Measurements from ENCODE around the gene KRT35. TPM values are rescaled to one million over a fixed set of nuclear protein-coding genes. Genes with fewer than 3 reads are reported as not detected.

Gene KRT35
- total and polyA plus RNA-seq, 4 donors = not detected

- no peak overlapping the region for H3K27ac ChIP-seq (ENCODE audit: low read depth in 1 of 2, low read length in 2 of 2)
- no peaks in the 10 kb centered on the region for H3K9me3 ChIP-seq (ENCODE audit: control insufficient read depth in 4 of 4, low read length in 3 of 4)
- no peaks in the 10 kb centered on the region for H3K4me1 ChIP-seq (ENCODE audit: control insufficient read depth in 4 of 4, insufficient read depth in 4 of 4, low read length in 3 of 4)
- no peaks in the 10 kb centered on the region for H3K27me3 ChIP-seq (ENCODE audit: control insufficient read depth in 4 of 4, insufficient read depth in 4 of 4, low read length in 3 of 4)
- WGBS = 84% methylated on average over 15 of the region's 15 CpGs
- H3K36me3 ChIP-seq (ENCODE audit: control insufficient read depth in 4 of 4, insufficient read depth in 3 of 4, low read depth in 1 of 4, low read length in 3 of 4) = no peaks in the 10 kb centered on the region
- no peak overlapping the region for H3K9ac ChIP-seq (ENCODE audit: low read depth in 1 of 2, low read length in 2 of 2)
- TF ChIP-seq JUND (IDR thresholded peaks at IDR 0.05) (no peak), GABPA (IDR thresholded peaks at IDR 0.05 in 1 of 2, conservative IDR thresholded peaks at IDR 0.05 in 1 of 2) (no peak), CTCF (IDR thresholded peaks at IDR 0.05; ENCODE audit: low read depth, low read length, missing input control) (no peak), MAX (IDR thresholded peaks at IDR 0.05) (no peak), YY1 (IDR thresholded peaks at IDR 0.05) (no peak), EGR1 (IDR thresholded peaks at IDR 0.05; ENCODE audit: low read depth in 2 of 2) (no peak), RXRA (IDR thresholded peaks at IDR 0.05) (no peak), TAF1 (conservative IDR thresholded peaks at IDR 0.05) (no peak), HNF4G (IDR thresholded peaks at IDR 0.05) (no peak), RAD21 (IDR thresholded peaks at IDR 0.05) (no peak), FOXA2 (IDR thresholded peaks at IDR 0.05) (no peak)
- H3K4me3 ChIP-seq (ENCODE audit: low read depth in 1 of 3, low read length in 3 of 3) = no peak overlapping the region
- DNase-seq (ENCODE audit: low spot score) = no peak
Observed at GRCh38 chr17:41462705-41463104, 18.2 kb downstream of the KRT35 start.

GRCh38 chr17:41457676-41458075 is 23.3 kb downstream of the KRT35 start:
- no peak for TF ChIP-seq REST (IDR thresholded peaks at IDR 0.05)
- TF ChIP-seq EGR1 (IDR thresholded peaks at IDR 0.05; ENCODE audit: low read depth in 2 of 2) = no peak
- no peak for TF ChIP-seq RXRA (IDR thresholded peaks at IDR 0.05)
- no peak for TF ChIP-seq FOXA1 (IDR thresholded peaks at IDR 0.05)
- no peak for TF ChIP-seq HNF4G (IDR thresholded peaks at IDR 0.05)
- TF ChIP-seq JUND (IDR thresholded peaks at IDR 0.05) = no peak
- no peak for TF ChIP-seq ATF3 (IDR thresholded peaks at IDR 0.05)
- TF ChIP-seq TAF1 (conservative IDR thresholded peaks at IDR 0.05) = no peak
- no peak for TF ChIP-seq CTCF (IDR thresholded peaks at IDR 0.05; ENCODE audit: low read depth, low read length, missing input control)
- TF ChIP-seq NR2F2 (IDR thresholded peaks at IDR 0.05) = no peak
- TF ChIP-seq HNF4A (conservative IDR thresholded peaks at IDR 0.05) = no peak
- TF ChIP-seq RAD21 (IDR thresholded peaks at IDR 0.05) = no peak
- TF ChIP-seq MAX (IDR thresholded peaks at IDR 0.05) = no peak
- no peak for TF ChIP-seq SP1 (IDR thresholded peaks at IDR 0.05)
- TF ChIP-seq YY1 (IDR thresholded peaks at IDR 0.05) = no peak
- no peak for TF ChIP-seq ZBTB33 (IDR thresholded peaks at IDR 0.05)
- no peak for TF ChIP-seq GABPA (IDR thresholded peaks at IDR 0.05 in 1 of 2, conservative IDR thresholded peaks at IDR 0.05 in 1 of 2)
- TF ChIP-seq FOXA2 (IDR thresholded peaks at IDR 0.05) = no peak
- Histone ChIP-seq H3K36me3 (ENCODE audit: control insufficient read depth in 4 of 4, insufficient read depth in 3 of 4, low read depth in 1 of 4, low read length in 3 of 4) (no peaks in the 10 kb centered on the region), H3K4me3 (ENCODE audit: low read depth in 1 of 3, low read length in 3 of 3) (no peak overlapping the region), H3K9me3 (ENCODE audit: control insufficient read depth in 4 of 4, low read length in 3 of 4) (no peaks in the 10 kb centered on the region), H3K27me3 (ENCODE audit: control insufficient read depth in 4 of 4, insufficient read depth in 4 of 4, low read length in 3 of 4) (no peaks in the 10 kb centered on the region), H3K9ac (ENCODE audit: low read depth in 1 of 2, low read length in 2 of 2) (no peak overlapping the region), H3K4me1 (ENCODE audit: control insufficient read depth in 4 of 4, insufficient read depth in 4 of 4, low read length in 3 of 4) (no peaks in the 10 kb centered on the region), H3K27ac (ENCODE audit: low read depth in 1 of 2, low read length in 2 of 2) (no peak overlapping the region)
- DNase-seq (ENCODE audit: low spot score) = no peak
- 78% methylated on average over 4 of the region's 4 CpGs for WGBS
